Measurements from ENCODE around the gene PLEKHA1. TPM values are rescaled to one million over a fixed set of nuclear protein-coding genes. Genes with fewer than 3 reads are reported as not detected.

The PLEKHA1 gene
- total RNA-seq, 2 donors from 2014 or later, result 28.9 to 31.6 TPM

- peaks cover 31% of the 10 kb centered on the region for H3K36me3 ChIP-seq
- H3K4me1 ChIP-seq, result peaks cover 0 to 34% of the 10 kb centered on the region in 2 donors
- no peak overlapping the region for H3K4me3 ChIP-seq
- no peaks in the 10 kb centered on the region for H3K9me3 ChIP-seq
- TF ChIP-seq, protein P1, sequence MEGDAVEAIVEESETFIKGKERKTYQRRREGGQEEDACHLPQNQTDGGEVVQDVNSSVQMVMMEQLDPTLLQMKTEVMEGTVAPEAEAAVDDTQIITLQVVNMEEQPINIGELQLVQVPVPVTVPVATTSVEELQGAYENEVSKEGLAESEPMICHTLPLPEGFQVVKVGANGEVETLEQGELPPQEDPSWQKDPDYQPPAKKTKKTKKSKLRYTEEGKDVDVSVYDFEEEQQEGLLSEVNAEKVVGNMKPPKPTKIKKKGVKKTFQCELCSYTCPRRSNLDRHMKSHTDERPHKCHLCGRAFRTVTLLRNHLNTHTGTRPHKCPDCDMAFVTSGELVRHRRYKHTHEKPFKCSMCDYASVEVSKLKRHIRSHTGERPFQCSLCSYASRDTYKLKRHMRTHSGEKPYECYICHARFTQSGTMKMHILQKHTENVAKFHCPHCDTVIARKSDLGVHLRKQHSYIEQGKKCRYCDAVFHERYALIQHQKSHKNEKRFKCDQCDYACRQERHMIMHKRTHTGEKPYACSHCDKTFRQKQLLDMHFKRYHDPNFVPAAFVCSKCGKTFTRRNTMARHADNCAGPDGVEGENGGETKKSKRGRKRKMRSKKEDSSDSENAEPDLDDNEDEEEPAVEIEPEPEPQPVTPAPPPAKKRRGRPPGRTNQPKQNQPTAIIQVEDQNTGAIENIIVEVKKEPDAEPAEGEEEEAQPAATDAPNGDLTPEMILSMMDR (IDR thresholded peaks at IDR 0.05), result no peak
- H3K27ac ChIP-seq, result peak overlapping the region in 1 of 2 donors; percentile 25
- H3K27me3 ChIP-seq, result no peaks in the 10 kb centered on the region
- DNase-seq (ENCODE audit: low spot score), result no peak
Measured at GRCh38 chr10:122421054-122421625, 46.6 kb downstream of the PLEKHA1 start.

GRCh38 chr10:122421742-122422141, 47.2 kb downstream of the PLEKHA1 start:
- Histone ChIP-seq H3K4me3 (no peak overlapping the region), H3K27ac (peak overlapping the region in 1 of 2 donors; percentile 25), H3K4me1 (peaks cover 0 to 34% of the 10 kb centered on the region in 2 donors), H3K36me3 (peaks cover 25% of the 10 kb centered on the region), H3K9me3 (no peaks in the 10 kb centered on the region), H3K27me3 (no peaks in the 10 kb centered on the region)
- TF ChIP-seq, protein P1 (IDR thresholded peaks at IDR 0.05), result no peak
- no peak for DNase-seq (ENCODE audit: low spot score)

- TF ChIP-seq, protein P1 (IDR thresholded peaks at IDR 0.05), result no peak
- peaks cover 25% of the 10 kb centered on the region for H3K36me3 ChIP-seq
- H3K4me1 ChIP-seq, result peaks cover 0 to 34% of the 10 kb centered on the region in 2 donors
- DNase-seq (ENCODE audit: low spot score), result no peak
- H3K9me3 ChIP-seq, result no peaks in the 10 kb centered on the region
- no peaks in the 10 kb centered on the region for H3K27me3 ChIP-seq
- H3K27ac ChIP-seq, result peak overlapping the region in 1 of 2 donors; percentile 6
- H3K4me3 ChIP-seq, result no peak overlapping the region
Measured at GRCh38 chr10:122422266-122422989, 47.9 kb downstream of the PLEKHA1 start.

GRCh38 chr10:122424059-122424458, 49.6 kb downstream of the PLEKHA1 start:
- no peaks in the 10 kb centered on the region for H3K27me3 ChIP-seq
- TF ChIP-seq, protein P1 (IDR thresholded peaks at IDR 0.05), result no peak
- H3K4me1 ChIP-seq, result peaks cover 0 to 30% of the 10 kb centered on the region in 2 donors
- DNase-seq (ENCODE audit: low spot score), result no peak
- no peaks in the 10 kb centered on the region for H3K9me3 ChIP-seq
- peaks cover 32% of the 10 kb centered on the region for H3K36me3 ChIP-seq
- H3K4me3 ChIP-seq, result no peak overlapping the region
- H3K27ac ChIP-seq, result no peak overlapping the region

DNA sequence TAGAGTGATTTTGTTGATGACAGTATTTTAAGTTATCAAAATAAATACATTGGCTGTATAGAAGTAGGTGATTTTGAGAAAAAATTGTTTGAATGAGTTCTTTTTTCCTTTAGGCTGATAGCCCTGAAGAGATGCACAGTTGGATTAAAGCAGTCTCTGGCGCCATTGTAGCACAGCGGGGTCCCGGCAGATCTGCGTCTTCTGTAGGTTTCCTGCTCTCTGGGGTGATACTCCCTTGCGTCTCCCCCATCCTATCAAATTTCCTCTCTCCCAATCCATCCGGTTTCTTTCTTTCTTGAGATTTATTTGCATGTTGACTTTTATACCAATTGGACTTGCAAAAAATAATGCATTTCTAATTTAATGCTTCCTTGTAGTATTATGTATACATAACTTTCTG, 52.3 kb downstream of the PLEKHA1 start:
- Histone ChIP-seq H3K4me1 (peaks cover 0 to 5% of the 10 kb centered on the region in 2 donors), H3K27me3 (no peaks in the 10 kb centered on the region), H3K9me3 (no peaks in the 10 kb centered on the region), H3K27ac (no peak overlapping the region), H3K36me3 (peaks cover 40% of the 10 kb centered on the region), H3K4me3 (no peak overlapping the region)
- TF ChIP-seq, protein P1 (IDR thresholded peaks at IDR 0.05), result no peak
- DNase-seq (ENCODE audit: low spot score), result no peak
